C4-2B (cell line): ENCODE data around the gene CASKIN1.

Experiments used
- H3K27ac ChIP-seq: fragments of 450-650 bp; 2 replicates; pipeline ENCODE4 v1.5.1; 2017
- CTCF ChIP-seq: fragments of 450-650 bp; conservative IDR thresholded peaks from 2 replicates; pipeline ENCODE4 v1.5.1; 2017; ENCODE audit warnings: mild to moderate bottlenecking
- ZFX ChIP-seq: fragments of 450-650 bp; IDR thresholded peaks from 2 replicates; pipeline ENCODE4 v1.6.1; 2017

The CASKIN1 gene

GRCh38 chr16:2210386-2211365 is 14.3 kb upstream of the CASKIN1 start, which contains the start of gene BRICD5:
BRICD5 (minus strand) TSS chr16:2210863; CDS start chr16:2210833, 30 bp downstream.
- H3K27ac ChIP-seq = peak within 1 kb of the TSS; percentile 94
- TF ChIP-seq CTCF = no peak
- no peak for TF ChIP-seq ZFX

- TF ChIP-seq CTCF (no peak), ZFX (no peak)
- peak overlapping the region; percentile 94; the same call in 1 of the 2 replicates for H3K27ac ChIP-seq
These were observed 13.6 kb upstream of the CASKIN1 start for GRCh38 chr16:2210009-2210332.

- TF ChIP-seq ZFX (no peak), CTCF (no peak)
- no peak overlapping the region; the same call in 1 of the 2 replicates for H3K27ac ChIP-seq
These were observed 13.0 kb upstream of the CASKIN1 start for GRCh38 chr16:2209258-2210008.

- H3K27ac ChIP-seq = no peak overlapping the region
- TF ChIP-seq ZFX = no peak
- no peak for TF ChIP-seq CTCF
These were observed 12.4 kb upstream of the CASKIN1 start for GRCh38 chr16:2208772-2209171.

- no peak overlapping the region for H3K27ac ChIP-seq
- TF ChIP-seq CTCF = no peak
- TF ChIP-seq ZFX = no peak
These were observed 11.9 kb upstream of the CASKIN1 start for GRCh38 chr16:2208308-2208707.

GRCh38 chr16:2207872-2208271 is 11.5 kb upstream of the CASKIN1 start:
- no peak for TF ChIP-seq CTCF
- TF ChIP-seq ZFX = no peak
- no peak overlapping the region; the same call in 1 of the 2 replicates for H3K27ac ChIP-seq
